Common myeloid progenitor, CD34-positive (primary cell): ENCODE results near the gene TTLL10.

Source experiments
- CTCF ChIA-PET: fragments of 350-600 bp; sonication (Branson Sonifier 250); formaldehyde crosslinking; loops from one replicate; lab custom pipeline; 2021; ENCODE audit warnings: antibody characterized with exemption; lab: Charles Lee
- POLR2A ChIA-PET: fragments of 350-600 bp; sonication (Branson Sonifier 250); formaldehyde crosslinking; loops from one replicate; lab custom pipeline; 2021; ENCODE audit warnings: antibody characterized with exemption; lab: Charles Lee
- DNase-seq, 3 donors: peaks; one replicate each; pipeline versions ENCODE4 v3.0.0 to v3.0.0-alpha.2; 2013
- H3K27ac ChIP-seq, 2 experiments: 1 replicate in 1 of 2; 2 replicates in 1 of 2; pipeline ENCODE4 v1.7.0; 2013; ENCODE audit warnings: inconsistent platforms in 2 of 2, low read length in 2 of 2, mild to moderate bottlenecking in 2 of 2, low read depth in 1 of 2, moderate library complexity in 1 of 2; ENCODE audit not compliant: severe bottlenecking in 2 of 2, insufficient read depth in 1 of 2, poor library complexity in 1 of 2
- H3K27me3 ChIP-seq, 5 experiments: replicated peaks in 2 of 5; 1 replicate in 3 of 5; 2 replicates in 2 of 5; pipeline versions ENCODE4 v1.6.1 to v1.7.0; 2013; ENCODE audit warnings: low read length in 4 of 5, mild to moderate bottlenecking in 2 of 5, moderate library complexity in 2 of 5, inconsistent platforms in 1 of 5; ENCODE audit not compliant: insufficient read depth in 5 of 5, control insufficient read depth in 4 of 5
- H3K36me3 ChIP-seq, 4 experiments: 1 replicate in 2 of 4; 2 replicates in 2 of 4; pipeline versions ENCODE4 v1.6.1 to v1.7.0; 2013; ENCODE audit warnings: low read length in 3 of 4, control low read depth in 1 of 4, mild to moderate bottlenecking in 1 of 4; ENCODE audit not compliant: control insufficient read depth in 4 of 4, insufficient read depth in 4 of 4
- H3K4me1 ChIP-seq, 4 experiments: 1 replicate in 3 of 4; 2 replicates in 1 of 4; pipeline versions ENCODE4 v1.6.1 to v1.7.1; 2013; ENCODE audit warnings: low read length in 3 of 4, mild to moderate bottlenecking in 3 of 4, control low read depth in 1 of 4, inconsistent platforms in 1 of 4, moderate library complexity in 1 of 4; ENCODE audit not compliant: control insufficient read depth in 4 of 4, insufficient read depth in 4 of 4; ENCODE audit errors: control extremely low read depth in 1 of 4
- H3K4me3 ChIP-seq, 7 experiments: 1 replicate in 4 of 7; 2 replicates in 3 of 7; pipeline versions ENCODE4 v1.5.1 to v1.7.0; 2013; ENCODE audit warnings: mild to moderate bottlenecking in 7 of 7, low read length in 6 of 7, moderate library complexity in 6 of 7, inconsistent platforms in 2 of 7, low read depth in 2 of 7, control low read depth in 1 of 7; ENCODE audit not compliant: insufficient read depth in 4 of 7, control insufficient read depth in 1 of 7; ENCODE audit errors: extremely low read depth in 1 of 7
- H3K9me3 ChIP-seq, 5 experiments: 1 replicate in 4 of 5; 2 replicates in 1 of 5; pipeline versions ENCODE4 v1.6.1 to v1.7.1; 2013; ENCODE audit warnings: low read length in 4 of 5, mild to moderate bottlenecking in 2 of 5, inconsistent platforms in 1 of 5, low read depth in 1 of 5, moderate library complexity in 1 of 5; ENCODE audit not compliant: control insufficient read depth in 4 of 5, insufficient read depth in 2 of 5; ENCODE audit errors: control extremely low read depth in 1 of 5
- WGBS: methylation state at CpG from one replicate; pipeline ENCODE4 v1.1.5; 2013; ENCODE audit not compliant: insufficient coverage; 5-methylcytosine and 5-hydroxymethylcytosine counted together

The TTLL10 gene

DNA sequence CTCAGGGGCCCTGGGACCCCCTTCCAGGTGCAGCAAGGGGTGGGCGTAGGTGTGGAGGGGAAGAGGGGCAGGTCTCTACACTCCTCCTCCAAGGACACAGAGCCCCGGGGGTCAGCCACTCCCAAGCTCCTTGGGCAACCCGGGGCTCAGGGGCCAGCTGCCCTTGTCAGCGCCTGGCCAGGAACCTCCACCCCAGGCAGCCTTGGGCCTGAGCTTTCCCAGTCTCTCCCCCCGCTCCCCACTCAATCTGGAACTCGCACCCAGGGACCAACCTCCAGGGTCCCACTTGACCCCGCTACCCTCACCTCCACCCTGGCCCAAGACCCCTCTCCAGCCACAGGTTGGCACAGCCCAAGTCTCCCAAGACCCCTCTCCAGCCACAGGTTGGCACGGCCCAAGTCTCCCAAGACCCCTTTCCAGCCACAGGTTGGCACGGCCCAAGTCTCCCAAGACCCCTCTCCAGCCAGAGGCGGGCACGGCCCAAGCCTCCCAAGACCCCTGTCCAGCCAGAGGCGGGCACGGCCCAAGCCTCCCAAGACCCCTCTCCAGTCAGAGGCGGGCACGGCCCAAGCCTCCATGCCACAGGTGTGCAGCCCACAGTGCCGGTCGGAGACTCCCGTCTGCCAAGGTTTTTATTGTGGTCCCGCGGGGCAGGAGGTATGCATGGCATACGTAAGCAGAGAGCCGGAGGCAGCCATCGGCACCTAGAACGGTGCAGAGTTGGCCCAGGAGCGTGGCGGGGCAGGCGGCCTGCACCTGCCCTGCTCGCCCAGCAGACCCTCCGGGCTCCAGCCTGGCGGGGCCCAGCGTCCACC is 37.3 kb downstream of the TTLL10 start:
- 96% methylated on average over 22 of the region's 31 CpGs for WGBS
- CTCF ChIA-PET, result interaction anchor here (1.6 kb wide), 1 partner anchor 88 kb away, joined by 5 read pairs; no protein-coding TSS in a partner anchor
- Histone ChIP-seq H3K4me3 (no peak overlapping the region), H3K9me3 (no peaks in the 10 kb centered on the region), H3K27me3 (peaks cover 0 to 14% (median 3%) of the 10 kb centered on the region in 5 experiments), H3K36me3 (peaks cover 1 to 7% (median 2%) of the 10 kb centered on the region in 4 experiments), H3K4me1 (peaks cover 0 to 93% (median 84%) of the 10 kb centered on the region in 4 experiments), H3K27ac (no peak overlapping the region)
- POLR2A ChIA-PET, result interaction anchor here (0.7 kb wide), 1 partner anchor 205 kb away, joined by 4 read pairs; no protein-coding TSS in a partner anchor
- DNase-seq, result no peak

DNA sequence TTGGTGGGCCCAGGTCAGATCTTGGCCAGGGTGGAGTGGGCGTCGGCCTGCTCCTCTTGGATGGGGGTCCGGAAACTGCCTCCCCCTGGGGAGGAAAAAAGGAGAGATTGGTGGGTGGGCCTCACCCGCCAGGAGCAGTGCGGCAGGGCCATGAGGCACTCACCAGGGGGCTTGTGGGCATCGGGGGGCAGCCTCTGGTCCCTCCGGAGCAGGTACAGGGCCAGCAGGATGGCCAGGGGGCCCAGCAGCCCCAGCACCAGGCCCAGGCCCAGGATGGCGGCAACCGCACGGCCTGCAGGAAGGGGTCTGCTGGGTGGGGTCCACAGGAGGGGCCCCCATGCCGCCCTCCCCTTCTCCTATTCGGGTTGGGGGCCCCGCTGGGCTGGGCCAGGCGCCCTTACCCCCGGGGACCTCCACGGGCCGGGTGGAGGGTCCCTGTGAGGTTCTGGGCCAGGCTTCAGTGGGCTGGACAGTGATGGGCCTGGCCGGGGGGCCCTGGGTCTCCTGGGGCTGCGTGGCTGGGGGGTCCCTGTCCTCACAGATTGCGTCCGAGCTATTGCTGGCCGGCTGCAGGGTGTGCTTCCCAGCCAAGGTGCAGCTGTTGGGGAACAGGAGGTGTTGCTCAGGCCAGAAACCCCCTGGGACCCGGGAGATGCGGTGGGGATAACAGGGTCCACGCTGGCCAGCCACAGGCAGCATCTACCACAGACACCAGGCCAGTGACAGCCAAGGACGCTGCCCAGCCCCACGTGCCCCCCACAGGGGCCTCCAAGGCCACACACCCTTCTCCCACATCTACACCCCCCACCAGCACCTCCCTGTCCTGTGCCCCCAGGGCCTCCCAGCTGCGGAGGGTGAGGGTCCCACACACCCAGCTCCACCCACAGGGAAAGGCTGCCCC is 38.1 kb downstream of the TTLL10 start:
- H3K9me3 ChIP-seq, result no peaks in the 10 kb centered on the region
- peaks cover 0 to 6% (median 2%) of the 10 kb centered on the region in 5 experiments for H3K27me3 ChIP-seq
- ChIA-PET CTCF (interaction anchor here (0.7 to 1.3 kb wide), 2 partner anchors 39 to 88 kb away, joined by 3 to 4 read pairs; no protein-coding TSS in a partner anchor), POLR2A (interaction anchor here (1.4 kb wide), 1 partner anchor 21 kb away, joined by 5 read pairs; the partner anchor contains the start of genes B3GALT6 and SDF4)
- peaks cover 0 to 84% (median 76%) of the 10 kb centered on the region in 4 experiments for H3K4me1 ChIP-seq
- 90% methylated on average over 17 of the region's 28 CpGs for WGBS
- peaks cover 2 to 16% (median 6%) of the 10 kb centered on the region in 4 experiments for H3K36me3 ChIP-seq
- DNase-seq, result no peak
- H3K27ac ChIP-seq, result no peak overlapping the region
- peak overlapping the region in 2 of 7 experiments; percentile 16 to 56 for H3K4me3 ChIP-seq

DNA sequence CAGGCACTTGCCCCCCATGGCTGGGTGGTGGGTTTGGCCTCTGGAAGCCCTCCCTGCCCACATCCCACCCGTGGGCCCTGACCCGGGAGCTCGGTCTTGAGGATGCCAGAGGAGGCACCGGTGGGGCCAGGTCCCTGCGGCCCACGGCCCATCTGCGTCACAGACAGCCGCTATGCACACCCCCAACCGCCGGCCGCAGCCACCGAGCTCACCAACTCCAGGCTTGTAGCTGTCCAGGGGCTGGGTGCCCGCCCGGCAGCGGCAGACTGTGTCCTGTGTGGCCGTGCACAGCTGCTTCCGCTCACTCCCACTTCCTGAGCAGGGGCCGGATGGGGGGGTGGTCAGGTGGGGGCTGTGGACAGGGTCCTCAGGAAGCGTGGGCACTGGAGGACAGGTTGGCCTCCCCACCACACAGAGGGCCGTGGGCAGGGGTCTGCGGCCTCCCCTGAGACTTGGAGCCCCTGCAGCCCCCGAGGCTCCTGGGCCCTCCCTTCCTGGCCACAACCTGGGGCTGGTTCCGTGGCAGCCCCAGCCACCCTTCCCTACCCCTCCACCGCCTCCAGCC is 39.2 kb downstream of the TTLL10 start:
- WGBS, result 0% methylated on average over 19 of the region's 24 CpGs
- Histone ChIP-seq H3K27ac (no peak overlapping the region), H3K36me3 (peaks cover 2 to 27% (median 16%) of the 10 kb centered on the region in 4 experiments), H3K4me1 (peaks cover 0 to 74% (median 66%) of the 10 kb centered on the region in 4 experiments), H3K9me3 (no peaks in the 10 kb centered on the region), H3K27me3 (no peaks in the 10 kb centered on the region), H3K4me3 (peak overlapping the region in 4 of 7 experiments; percentile 32 to 62 (median 48))
- DNase-seq, result peak; percentile 56 to 91 (median 89)
- POLR2A ChIA-PET, result interaction anchor here (0.6 to 1.5 kb wide), 6 partner anchors 18 to 139 kb away, joined by 3 to 5 read pairs (median 4); partner anchors contain the start of genes B3GALT6, RNF223 and SDF4
- CTCF ChIA-PET, result interaction anchor here (0.7 to 1.5 kb wide), 4 partner anchors 12 to 89 kb away, joined by 3 to 4 read pairs (median 4); no protein-coding TSS in a partner anchor

DNA sequence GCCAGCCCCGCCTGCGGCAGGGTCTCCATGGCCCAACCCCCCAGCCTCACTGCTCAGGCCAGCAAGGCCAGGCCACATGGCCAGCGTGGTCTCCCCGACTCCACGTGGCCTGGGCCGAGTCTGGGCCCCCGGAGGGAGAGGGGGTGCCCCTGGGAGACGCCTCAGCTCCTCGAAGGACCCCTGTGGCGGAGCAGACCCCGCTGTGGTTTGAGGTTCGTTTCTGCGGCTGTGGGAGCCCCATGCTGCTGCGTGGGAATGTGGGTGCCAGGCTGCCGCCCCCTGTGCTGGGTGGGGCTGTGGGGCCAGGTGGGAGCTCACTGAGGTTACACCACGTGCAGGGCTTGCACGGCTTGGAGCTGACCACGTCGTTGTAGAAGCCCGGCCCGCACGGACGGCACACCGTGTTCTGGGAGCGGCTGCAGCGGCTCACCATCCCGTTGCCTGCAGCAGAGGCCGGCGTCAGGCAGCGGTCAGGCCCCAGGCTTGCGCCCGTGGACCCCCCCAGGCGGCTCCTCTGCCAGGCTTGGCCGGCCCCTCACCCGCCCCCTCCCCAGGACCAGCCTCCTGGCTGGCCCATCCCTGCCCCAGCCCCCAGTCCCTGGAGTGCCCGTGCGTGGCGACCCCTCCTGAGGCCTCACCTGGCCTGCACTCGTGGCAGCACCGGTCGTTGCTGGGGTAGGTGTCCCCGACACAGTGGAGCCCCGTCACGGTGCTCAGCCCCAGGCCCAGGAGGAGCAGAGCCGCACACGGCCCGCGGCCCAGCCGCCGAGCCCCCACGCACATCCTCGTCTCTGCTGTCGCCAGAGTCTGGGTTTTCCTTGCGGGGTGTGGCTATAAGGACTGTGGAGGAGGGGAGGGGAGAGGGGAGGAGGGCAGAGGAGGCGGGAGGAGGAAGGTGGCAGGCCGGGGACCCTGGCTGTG is 39.9 kb downstream of the TTLL10 start, which contains the start of gene TNFRSF4:
TSS of gene TNFRSF4 (minus strand) at position 809 of the 921 bp plus-strand sequence. CDS start at position 783, 26 bp downstream.
- H3K27ac ChIP-seq, result no peak within 1 kb of the TSS
- peak within 1 kb of the TSS in 4 of 7 experiments; percentile 32 to 62 (median 48) for H3K4me3 ChIP-seq
- POLR2A ChIA-PET, result interaction anchor here (0.9 to 1.5 kb wide), 5 partner anchors 17 to 92 kb away, joined by 3 to 5 read pairs (median 4); partner anchors contain the start of genes B3GALT6 and SDF4
- peak; percentile 31 to 81 (median 77) for DNase-seq
- no peaks in the 10 kb centered on the region for H3K27me3 ChIP-seq
- CTCF ChIA-PET, result interaction anchor here (0.7 to 1.5 kb wide), 5 partner anchors 13 to 90 kb away, joined by 3 to 4 read pairs (median 4); no protein-coding TSS in a partner anchor
- peaks cover 0 to 67% (median 60%) of the 10 kb centered on the region in 4 experiments for H3K4me1 ChIP-seq
- WGBS, result 14% methylated on average over 41 of the region's 56 CpGs
- H3K9me3 ChIP-seq, result no peaks in the 10 kb centered on the region
- H3K36me3 ChIP-seq, result peaks cover 2 to 34% (median 20%) of the 10 kb centered on the region in 4 experiments

DNA sequence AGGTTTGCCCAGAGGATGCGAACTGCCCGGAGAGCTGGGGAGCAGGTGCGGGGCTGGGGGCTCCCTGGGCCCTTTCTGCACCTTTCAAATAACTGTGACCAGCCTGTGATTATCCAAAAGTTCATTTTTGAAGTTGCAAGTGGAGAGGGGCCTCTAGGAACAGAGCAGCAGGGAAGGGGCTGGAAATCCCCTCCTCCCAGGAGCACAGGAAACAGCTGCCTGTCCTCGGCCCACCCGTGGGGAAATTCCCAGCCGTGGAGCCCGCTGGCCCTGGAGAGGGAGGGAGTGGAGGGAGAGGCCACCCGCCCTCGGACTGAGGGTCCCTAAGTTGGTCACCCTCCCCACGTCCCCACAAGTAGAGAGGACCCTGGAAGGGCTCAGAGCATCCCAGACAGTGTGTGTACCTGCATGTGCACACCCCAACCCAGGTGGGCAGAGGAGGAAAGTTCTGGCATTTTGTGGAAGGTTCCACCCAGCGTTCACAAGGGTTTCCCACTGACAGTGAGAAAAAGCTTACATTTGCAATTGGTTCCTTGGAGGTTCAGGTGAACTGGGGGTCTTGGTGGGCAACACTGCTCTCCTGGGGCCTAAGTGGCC is 41.5 kb downstream of the TTLL10 start:
- Histone ChIP-seq H3K9me3 (no peaks in the 10 kb centered on the region), H3K27me3 (no peaks in the 10 kb centered on the region), H3K36me3 (peaks cover 2 to 48% (median 30%) of the 10 kb centered on the region in 4 experiments), H3K4me3 (no peak overlapping the region), H3K4me1 (peaks cover 0 to 53% (median 45%) of the 10 kb centered on the region in 4 experiments), H3K27ac (no peak overlapping the region)
- ChIA-PET CTCF (interaction anchor here (1.0 to 1.7 kb wide), 6 partner anchors 10 to 95 kb away, joined by 3 to 6 read pairs (median 4); no protein-coding TSS in a partner anchor), POLR2A (interaction anchor here (1.0 kb wide), 1 partner anchor 79 kb away, joined by 3 read pairs; no protein-coding TSS in a partner anchor)
- peak in 2 of 3 donors; percentile 24 to 50 for DNase-seq
- WGBS, result 78% methylated on average over 5 of the region's 11 CpGs
